WTC11 (cell line): ENCODE results near the gene STK10. TPM values are rescaled to one million over a fixed set of nuclear protein-coding genes. Genes with fewer than 3 reads are reported as not detected.

ENCODE experiments used
- total RNA-seq: library from RNA; stranded (reverse); gene quantifications from 3 replicates; pipeline ENCODE4 v1.2.3, GENCODE V29; 2021

The STK10 gene
- total RNA-seq, 1 experiment from 2014 or later = 20.5 TPM

Other genes starting within 250 kb of the STK10 start
- 48.4 to 52.2 TPM (median 51.2 TPM) in 3 replicates for gene FBXW11, start 181.6 kb downstream of the STK10 start, total RNA-seq
- not detected in 3 replicates for gene EFCAB9, start 5.9 kb upstream of the STK10 start, total RNA-seq
- gene UBTD2, start 95.5 kb upstream of the STK10 start, total RNA-seq = 22.7 to 26.2 TPM (median 25.9 TPM) in 3 replicates